SK-N-MC (cell line): ENCODE data around the gene PRSS33.

ENCODE experiments used
- FOXP2 ChIP-seq: optimal IDR thresholded peaks from 2 replicates; pipeline ENCODE3; 2011; ENCODE audit warnings: mild to moderate bottlenecking, moderate library complexity; ENCODE audit not compliant: insufficient read depth; ENCODE audit errors: extremely low read length, control extremely low read depth
- POLR2AphosphoS5 ChIP-seq: IDR thresholded peaks from 2 replicates; pipeline ENCODE4 v1.6.1; 2012; ENCODE audit warnings: mild to moderate bottlenecking, low read depth, low read length, borderline replicate concordance

- no peak for TF ChIP-seq POLR2AphosphoS5
- no peak for TF ChIP-seq FOXP2
These were observed 41.6 kb upstream of the PRSS33 start for GRCh38 chr16:2828876-2829430.
